Epithelial cell of proximal tubule (primary cell): ENCODE data around the gene VSTM4. TPM values are rescaled to one million over a fixed set of nuclear protein-coding genes. Genes with fewer than 3 reads are reported as not detected.

ENCODE experiments used
- DNase-seq: peaks from one replicate; pipeline ENCODE4 v3.0.0-alpha.2; 2011; ENCODE audit warnings: low read depth
- H3K4me3 ChIP-seq: 2 replicates; pipeline ENCODE4 v1.5.1; 2011; ENCODE audit warnings: low read depth, mild to moderate bottlenecking, low read length
- total RNA-seq: library from RNA; depleted of rRNA; stranded (reverse); fragments of >200 nt; gene quantifications from 2 replicates; pipeline ENCODE4 v1.2.3, GENCODE V29; 2015
- TF ChIP-seq, protein P1 (sequence below): conservative IDR thresholded peaks from 2 replicates; pipeline ENCODE4 v1.5.1; 2012; ENCODE audit warnings: low read depth, mild to moderate bottlenecking, low read length

VSTM4 gene
- total RNA-seq, 1 donor from 2014 or later: 0.40 TPM

DNA sequence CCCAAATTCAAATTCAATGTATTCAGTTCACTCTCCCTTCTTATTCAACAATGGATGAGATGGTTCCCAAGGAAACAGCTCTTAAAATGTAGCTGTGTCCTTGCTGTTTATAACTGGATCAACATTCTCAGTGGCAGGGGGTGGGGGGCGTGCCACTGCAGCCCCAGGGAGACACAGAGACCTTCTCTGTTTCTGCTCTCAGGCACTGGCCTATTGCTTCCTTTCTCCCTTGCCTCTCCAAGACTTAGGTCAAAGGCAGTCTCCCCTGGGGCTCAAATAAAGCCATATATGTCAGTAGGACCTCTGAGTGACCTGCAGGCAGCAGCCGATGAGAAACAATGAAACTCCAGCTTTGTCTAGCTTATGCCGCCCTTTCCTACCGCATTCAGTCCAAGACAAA, 20.7 kb downstream of the VSTM4 start:
- TF ChIP-seq, protein P1, sequence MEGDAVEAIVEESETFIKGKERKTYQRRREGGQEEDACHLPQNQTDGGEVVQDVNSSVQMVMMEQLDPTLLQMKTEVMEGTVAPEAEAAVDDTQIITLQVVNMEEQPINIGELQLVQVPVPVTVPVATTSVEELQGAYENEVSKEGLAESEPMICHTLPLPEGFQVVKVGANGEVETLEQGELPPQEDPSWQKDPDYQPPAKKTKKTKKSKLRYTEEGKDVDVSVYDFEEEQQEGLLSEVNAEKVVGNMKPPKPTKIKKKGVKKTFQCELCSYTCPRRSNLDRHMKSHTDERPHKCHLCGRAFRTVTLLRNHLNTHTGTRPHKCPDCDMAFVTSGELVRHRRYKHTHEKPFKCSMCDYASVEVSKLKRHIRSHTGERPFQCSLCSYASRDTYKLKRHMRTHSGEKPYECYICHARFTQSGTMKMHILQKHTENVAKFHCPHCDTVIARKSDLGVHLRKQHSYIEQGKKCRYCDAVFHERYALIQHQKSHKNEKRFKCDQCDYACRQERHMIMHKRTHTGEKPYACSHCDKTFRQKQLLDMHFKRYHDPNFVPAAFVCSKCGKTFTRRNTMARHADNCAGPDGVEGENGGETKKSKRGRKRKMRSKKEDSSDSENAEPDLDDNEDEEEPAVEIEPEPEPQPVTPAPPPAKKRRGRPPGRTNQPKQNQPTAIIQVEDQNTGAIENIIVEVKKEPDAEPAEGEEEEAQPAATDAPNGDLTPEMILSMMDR: no peak
- H3K4me3 ChIP-seq: no peak overlapping the region
- DNase-seq: no peak

DNA sequence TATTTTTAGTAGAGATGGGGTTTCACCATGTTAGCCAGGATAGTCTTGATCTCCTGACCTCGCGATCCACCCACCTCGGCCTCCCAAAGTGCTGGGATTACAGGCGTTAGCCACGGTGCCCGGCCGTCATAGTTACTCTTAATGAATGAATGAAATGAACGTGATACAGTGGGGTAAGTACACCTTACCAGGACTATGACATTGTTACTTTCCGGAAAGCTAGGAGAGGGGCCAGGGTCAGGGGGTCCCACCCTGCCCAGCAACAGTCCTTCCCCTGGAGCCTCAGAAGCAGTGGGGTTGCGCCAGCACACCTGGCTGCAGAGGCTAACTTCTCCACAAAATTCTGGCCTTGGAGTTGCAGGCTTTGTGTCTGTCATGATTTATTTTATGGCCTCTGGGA, 21.4 kb downstream of the VSTM4 start:
- no peak for DNase-seq
- no peak overlapping the region for H3K4me3 ChIP-seq
- TF ChIP-seq, protein P1: no peak

DNA sequence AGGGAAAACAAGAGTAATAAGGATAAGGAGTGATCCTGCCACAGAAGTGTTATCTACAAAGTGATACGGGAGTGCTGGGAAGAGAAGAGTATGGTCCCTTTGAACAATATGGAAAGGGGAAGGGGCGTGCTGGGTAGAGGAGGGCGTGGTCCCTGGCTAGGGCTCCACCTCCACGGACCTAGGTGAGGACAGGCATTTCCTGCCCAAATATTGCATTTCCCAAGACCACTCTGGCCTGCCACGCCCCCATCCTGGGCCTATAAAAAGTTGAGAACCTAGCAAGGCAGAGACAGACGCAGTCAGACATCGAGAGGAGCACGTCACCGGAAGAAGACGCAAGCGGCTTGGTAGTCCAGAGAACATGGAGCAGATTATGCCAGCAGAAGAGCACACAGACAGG, 22.8 kb downstream of the VSTM4 start:
- H3K4me3 ChIP-seq: no peak overlapping the region
- TF ChIP-seq, protein P1: no peak
- no peak for DNase-seq

DNA sequence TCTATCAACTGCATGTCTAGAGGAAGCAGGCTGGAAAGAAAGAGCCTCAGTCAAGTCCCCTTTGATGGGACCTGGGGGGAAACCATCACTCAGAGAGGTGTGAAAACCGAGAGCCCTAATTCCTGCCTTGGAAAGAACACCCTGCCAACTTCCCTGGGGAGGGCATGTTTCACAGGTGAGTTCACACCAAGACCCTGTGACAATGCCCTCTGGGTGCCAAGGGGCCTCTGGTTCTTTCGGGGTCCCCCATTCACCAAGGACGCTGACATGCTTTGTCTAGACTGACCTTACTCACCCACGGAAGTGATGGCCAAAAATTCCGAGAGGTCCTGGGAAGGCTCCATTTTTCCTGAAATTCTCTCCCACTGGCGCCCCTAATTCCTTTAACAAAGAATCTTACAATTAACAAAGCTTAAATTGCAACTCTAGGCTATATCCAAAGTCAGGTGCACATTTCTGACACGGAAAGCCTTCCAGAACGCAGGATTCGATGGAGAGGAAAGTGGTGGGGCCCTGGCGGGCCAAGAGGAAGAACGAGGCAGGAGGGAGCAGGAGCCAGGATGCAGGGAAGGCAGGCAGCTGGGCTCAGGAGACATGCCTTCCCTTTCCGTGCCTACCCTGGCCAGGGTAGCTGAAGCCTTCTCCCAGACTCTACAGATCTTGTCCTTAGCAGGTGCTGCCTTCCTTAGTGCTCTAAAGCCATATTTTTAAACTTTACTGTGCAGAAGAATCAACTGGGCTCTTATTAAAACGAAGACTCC, 23.7 kb downstream of the VSTM4 start:
- H3K4me3 ChIP-seq: no peak overlapping the region
- no peak for DNase-seq
- TF ChIP-seq, protein P1: no peak

DNA sequence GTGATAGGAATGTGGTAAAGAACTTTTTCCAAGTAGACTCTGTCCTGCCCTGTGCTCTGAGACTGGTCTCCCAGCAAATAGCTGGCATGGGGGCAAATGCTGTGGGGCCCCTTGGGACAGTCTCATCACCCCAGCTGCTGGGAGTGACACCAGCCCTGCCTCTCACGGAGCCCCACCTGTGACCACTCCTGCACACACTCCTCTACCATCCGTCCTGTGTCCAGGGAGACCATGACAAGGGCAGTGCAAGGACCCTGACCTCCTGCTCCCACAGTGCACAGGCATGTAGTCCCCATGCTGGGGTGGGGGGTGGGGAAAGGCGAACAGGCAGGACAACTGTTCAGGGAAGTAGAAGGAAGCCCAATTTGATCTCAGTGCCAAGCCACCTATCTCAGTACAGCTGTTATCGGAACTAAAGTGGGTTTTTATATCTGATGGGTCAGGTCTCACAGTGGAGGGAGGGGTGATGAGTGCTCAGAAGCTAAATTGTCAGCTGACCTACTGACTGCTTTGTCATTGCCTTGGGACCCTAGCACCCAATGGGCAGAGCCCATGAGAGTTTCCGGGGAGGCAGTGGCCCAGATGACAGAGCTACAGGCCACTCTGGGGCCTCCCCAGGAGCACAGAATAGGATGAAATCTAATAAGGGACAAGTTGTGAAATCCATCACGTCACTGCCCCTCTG, 24.5 kb downstream of the VSTM4 start:
- DNase-seq: no peak
- TF ChIP-seq, protein P1: no peak
- H3K4me3 ChIP-seq: no peak overlapping the region

DNA sequence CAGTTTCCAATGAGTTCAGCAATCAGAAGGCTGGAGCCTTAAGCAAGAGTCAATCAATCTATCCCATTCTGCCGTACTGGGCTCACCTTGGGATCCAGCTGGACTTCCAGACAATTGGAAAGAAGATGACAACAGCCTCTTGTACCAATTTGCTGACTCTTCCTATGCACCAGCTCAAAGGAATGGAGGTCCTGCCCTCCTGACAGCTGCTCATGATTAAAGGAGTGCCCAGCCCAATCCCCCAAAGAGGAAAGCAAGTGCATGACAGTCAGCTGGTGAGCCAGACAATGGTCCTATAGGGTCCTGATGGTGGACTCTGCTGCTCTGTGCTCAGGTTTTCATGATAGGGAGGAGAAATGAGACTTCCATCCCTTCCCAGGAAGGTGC, 25.1 kb downstream of the VSTM4 start:
- TF ChIP-seq, protein P1: no peak
- DNase-seq: no peak
- no peak overlapping the region for H3K4me3 ChIP-seq
